HG02623 (cell line): ENCODE data around the gene ATG2A.
"Not testable (repeated sequence)": the region's sequence is repeated elsewhere in the genome, so short reads cannot be mapped to it uniquely, and the experiment has no call there.

Experiments
- ATAC-seq: cut with Tn5 transposase; IDR thresholded peaks from one replicate; pipeline ENCODE4 v1.9.1; 2021; ENCODE audit warnings: moderate library complexity; ENCODE audit not compliant: unreplicated experiment

ATG2A gene

GRCh38 chr11:64857485-64857884 is 59.5 kb downstream of the ATG2A start:
- no peak for ATAC-seq

- ATAC-seq = no peak
Measured at GRCh38 chr11:64856382-64857227, 60.4 kb downstream of the ATG2A start.

- no peak for ATAC-seq
Measured at GRCh38 chr11:64855596-64856304, 61.3 kb downstream of the ATG2A start.

GRCh38 chr11:64854534-64855502 is 62.2 kb downstream of the ATG2A start:
- no peak for ATAC-seq

- ATAC-seq = no peak
Measured at GRCh38 chr11:64854157-64854533, 62.9 kb downstream of the ATG2A start.

- ATAC-seq = no peak
Measured at GRCh38 chr11:64853709-64854108, 63.3 kb downstream of the ATG2A start.

- no peak for ATAC-seq
Measured at GRCh38 chr11:64852804-64853509, 64.1 kb downstream of the ATG2A start.

- no peak for ATAC-seq
Measured at GRCh38 chr11:64851831-64852351, 65.1 kb downstream of the ATG2A start.

- peak; percentile 68 for ATAC-seq
Measured at GRCh38 chr11:64850979-64851567, 65.9 kb downstream of the ATG2A start.

- no peak for ATAC-seq
Measured at GRCh38 chr11:64849598-64850356, 67.2 kb downstream of the ATG2A start.

GRCh38 chr11:64848826-64849597 is 68.0 kb downstream of the ATG2A start:
- ATAC-seq = no peak

- no peak for ATAC-seq
Measured at GRCh38 chr11:64848214-64848825, 68.7 kb downstream of the ATG2A start.

GRCh38 chr11:64846998-64847666 is 69.9 kb downstream of the ATG2A start:
- no peak for ATAC-seq

- ATAC-seq = not testable (repeated sequence)
Measured at GRCh38 chr11:64845776-64846129, 71.3 kb downstream of the ATG2A start.

- ATAC-seq = no peak
Measured at GRCh38 chr11:64845129-64845775, 71.8 kb downstream of the ATG2A start.
